Astrocyte (in vitro differentiated cells and primary cell): ENCODE results near the gene ENPP6.

Source experiments
- EZH2 ChIP-seq: IDR thresholded peaks from 2 replicates; pipeline ENCODE4 v1.6.1; 2012; ENCODE audit warnings: mild to moderate bottlenecking, low read length, inconsistent platforms; ENCODE audit not compliant: insufficient read depth
- TF ChIP-seq, protein P1 (sequence below): IDR thresholded peaks from 2 replicates; pipeline ENCODE4 v1.5.1; 2011; ENCODE audit warnings: low read depth, mild to moderate bottlenecking, inconsistent platforms, low read length, moderate library complexity; ENCODE audit not compliant: insufficient read depth

DNA sequence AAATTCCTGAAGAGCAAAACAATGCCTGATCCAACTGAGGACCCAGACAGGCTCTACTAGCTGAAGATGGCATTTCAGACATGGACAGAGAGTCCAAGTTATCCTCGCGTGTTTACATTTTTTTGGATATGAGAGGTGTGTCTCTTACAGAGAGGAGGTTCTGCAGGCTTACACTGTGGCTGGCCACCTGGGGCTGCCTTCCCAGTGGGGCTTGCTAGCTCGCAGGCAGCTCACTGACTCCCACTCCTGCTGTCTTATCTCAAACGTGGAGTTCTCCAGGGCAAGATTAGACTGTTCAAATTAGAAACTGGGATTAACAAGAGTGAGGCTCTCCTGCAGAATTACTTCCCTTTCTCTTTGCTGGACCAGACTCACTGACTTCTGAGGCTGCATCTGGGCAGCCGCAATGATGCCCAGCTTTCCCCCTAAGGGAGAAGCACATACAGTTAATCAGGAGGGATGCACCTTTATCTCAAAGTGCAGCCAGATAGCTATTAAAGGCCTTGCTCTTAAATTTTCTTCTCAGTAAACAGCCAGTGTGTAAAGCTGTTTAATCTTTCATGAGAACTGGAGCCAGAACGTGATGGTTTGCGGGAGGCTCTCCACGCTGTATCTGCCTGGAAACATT is 123.0 kb downstream of the ENPP6 start:
- TF ChIP-seq, protein P1, sequence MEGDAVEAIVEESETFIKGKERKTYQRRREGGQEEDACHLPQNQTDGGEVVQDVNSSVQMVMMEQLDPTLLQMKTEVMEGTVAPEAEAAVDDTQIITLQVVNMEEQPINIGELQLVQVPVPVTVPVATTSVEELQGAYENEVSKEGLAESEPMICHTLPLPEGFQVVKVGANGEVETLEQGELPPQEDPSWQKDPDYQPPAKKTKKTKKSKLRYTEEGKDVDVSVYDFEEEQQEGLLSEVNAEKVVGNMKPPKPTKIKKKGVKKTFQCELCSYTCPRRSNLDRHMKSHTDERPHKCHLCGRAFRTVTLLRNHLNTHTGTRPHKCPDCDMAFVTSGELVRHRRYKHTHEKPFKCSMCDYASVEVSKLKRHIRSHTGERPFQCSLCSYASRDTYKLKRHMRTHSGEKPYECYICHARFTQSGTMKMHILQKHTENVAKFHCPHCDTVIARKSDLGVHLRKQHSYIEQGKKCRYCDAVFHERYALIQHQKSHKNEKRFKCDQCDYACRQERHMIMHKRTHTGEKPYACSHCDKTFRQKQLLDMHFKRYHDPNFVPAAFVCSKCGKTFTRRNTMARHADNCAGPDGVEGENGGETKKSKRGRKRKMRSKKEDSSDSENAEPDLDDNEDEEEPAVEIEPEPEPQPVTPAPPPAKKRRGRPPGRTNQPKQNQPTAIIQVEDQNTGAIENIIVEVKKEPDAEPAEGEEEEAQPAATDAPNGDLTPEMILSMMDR, result no peak
- TF ChIP-seq EZH2, result no peak
